ENCODE results near the gene SRL. TPM values are rescaled to one million over a fixed set of nuclear protein-coding genes. Genes with fewer than 3 reads are reported as not detected.

SRL gene
- total and polyA plus RNA-seq, 2 of the 13 experiments (the other 11 are each of a cell fraction or from before 2014, with no cell fraction given) = 0.05 TPM; not detected in 1

- TF ChIP-seq ZNF460 (CRISPR knock-in tag; IDR thresholded peaks at IDR 0.05; ENCODE audit: borderline replicate concordance) = peak; percentile 38; the same call in 1 of the 2 replicates
- TF ChIP-seq ESRRA (CRISPR knock-in tag; IDR thresholded peaks at IDR 0.05; ENCODE audit: low read depth) = no peak
- TF ChIP-seq, protein P1, sequence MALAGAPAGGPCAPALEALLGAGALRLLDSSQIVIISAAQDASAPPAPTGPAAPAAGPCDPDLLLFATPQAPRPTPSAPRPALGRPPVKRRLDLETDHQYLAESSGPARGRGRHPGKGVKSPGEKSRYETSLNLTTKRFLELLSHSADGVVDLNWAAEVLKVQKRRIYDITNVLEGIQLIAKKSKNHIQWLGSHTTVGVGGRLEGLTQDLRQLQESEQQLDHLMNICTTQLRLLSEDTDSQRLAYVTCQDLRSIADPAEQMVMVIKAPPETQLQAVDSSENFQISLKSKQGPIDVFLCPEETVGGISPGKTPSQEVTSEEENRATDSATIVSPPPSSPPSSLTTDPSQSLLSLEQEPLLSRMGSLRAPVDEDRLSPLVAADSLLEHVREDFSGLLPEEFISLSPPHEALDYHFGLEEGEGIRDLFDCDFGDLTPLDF (CRISPR knock-in tag; IDR thresholded peaks at IDR 0.05) = no peak
- no peak for TF ChIP-seq HNF4G (IDR thresholded peaks at IDR 0.05; ENCODE audit: borderline replicate concordance, low read depth, low read length)
- peak; percentile 49; the same call in 1 of the 2 replicates for TF ChIP-seq HNF4G (CRISPR knock-in tag; IDR thresholded peaks at IDR 0.05; ENCODE audit: borderline replicate concordance, low read depth)
- TF ChIP-seq JUND (CRISPR knock-in tag; IDR thresholded peaks at IDR 0.05) = peak; percentile 95
- no peak for TF ChIP-seq ZBTB8A (CRISPR knock-in tag; IDR thresholded peaks at IDR 0.05; ENCODE audit: borderline replicate concordance, low read depth)
- no peak for TF ChIP-seq KDM3A (CRISPR knock-in tag; IDR thresholded peaks at IDR 0.05; ENCODE audit: low read depth)
- TF ChIP-seq PAF1 (CRISPR knock-in tag; IDR thresholded peaks at IDR 0.05) = no peak
- TF ChIP-seq KLF13 (CRISPR knock-in tag; IDR thresholded peaks at IDR 0.05) = no peak
- TF ChIP-seq SUZ12 (IDR thresholded peaks at IDR 0.05; ENCODE audit: low read depth, low read length) = no peak
- TF ChIP-seq GMEB2 (CRISPR knock-in tag; IDR thresholded peaks at IDR 0.05; ENCODE audit: low read depth) = no peak
- TF ChIP-seq ATAD3A (CRISPR knock-in tag; IDR thresholded peaks at IDR 0.05) = no peak
- no peak for TF ChIP-seq KLF6 (CRISPR knock-in tag; IDR thresholded peaks at IDR 0.05)
- TF ChIP-seq SALL2 (CRISPR knock-in tag; IDR thresholded peaks at IDR 0.05) = no peak
- TF ChIP-seq NFKBIZ (CRISPR knock-in tag; IDR thresholded peaks at IDR 0.05) = no peak
- TF ChIP-seq, protein P2, sequence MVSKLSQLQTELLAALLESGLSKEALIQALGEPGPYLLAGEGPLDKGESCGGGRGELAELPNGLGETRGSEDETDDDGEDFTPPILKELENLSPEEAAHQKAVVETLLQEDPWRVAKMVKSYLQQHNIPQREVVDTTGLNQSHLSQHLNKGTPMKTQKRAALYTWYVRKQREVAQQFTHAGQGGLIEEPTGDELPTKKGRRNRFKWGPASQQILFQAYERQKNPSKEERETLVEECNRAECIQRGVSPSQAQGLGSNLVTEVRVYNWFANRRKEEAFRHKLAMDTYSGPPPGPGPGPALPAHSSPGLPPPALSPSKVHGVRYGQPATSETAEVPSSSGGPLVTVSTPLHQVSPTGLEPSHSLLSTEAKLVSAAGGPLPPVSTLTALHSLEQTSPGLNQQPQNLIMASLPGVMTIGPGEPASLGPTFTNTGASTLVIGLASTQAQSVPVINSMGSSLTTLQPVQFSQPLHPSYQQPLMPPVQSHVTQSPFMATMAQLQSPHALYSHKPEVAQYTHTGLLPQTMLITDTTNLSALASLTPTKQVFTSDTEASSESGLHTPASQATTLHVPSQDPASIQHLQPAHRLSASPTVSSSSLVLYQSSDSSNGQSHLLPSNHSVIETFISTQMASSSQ (IDR thresholded peaks at IDR 0.05; ENCODE audit: low read depth) = no peak
- TF ChIP-seq, protein P2 (CRISPR knock-in tag; IDR thresholded peaks at IDR 0.05; ENCODE audit: borderline replicate concordance) = no peak
- TF ChIP-seq ZNF609 (CRISPR knock-in tag; IDR thresholded peaks at IDR 0.05; ENCODE audit: borderline replicate concordance) = peak; percentile 61; the same call in 1 of the 2 replicates
These were observed 48.5 kb upstream of the SRL start (continued) for GRCh38 chr16:4290236-4290830.

Measured in HepG2 (cell line).